GM12875 (cell line): Measurements from ENCODE around the gene FGGY.

Experiments
- H3K4me3 ChIP-seq: one replicate; pipeline ENCODE4 v1.5.1; 2011; ENCODE audit warnings: low read depth, low read length, control low read depth
- TF ChIP-seq, protein P1 (sequence below): IDR thresholded peaks from 2 replicates; pipeline ENCODE4 v1.5.1; 2011; ENCODE audit warnings: low read depth, mild to moderate bottlenecking, control low read depth, inconsistent platforms, low read length, moderate library complexity, borderline replicate concordance; ENCODE audit not compliant: insufficient read depth

Gene FGGY

DNA sequence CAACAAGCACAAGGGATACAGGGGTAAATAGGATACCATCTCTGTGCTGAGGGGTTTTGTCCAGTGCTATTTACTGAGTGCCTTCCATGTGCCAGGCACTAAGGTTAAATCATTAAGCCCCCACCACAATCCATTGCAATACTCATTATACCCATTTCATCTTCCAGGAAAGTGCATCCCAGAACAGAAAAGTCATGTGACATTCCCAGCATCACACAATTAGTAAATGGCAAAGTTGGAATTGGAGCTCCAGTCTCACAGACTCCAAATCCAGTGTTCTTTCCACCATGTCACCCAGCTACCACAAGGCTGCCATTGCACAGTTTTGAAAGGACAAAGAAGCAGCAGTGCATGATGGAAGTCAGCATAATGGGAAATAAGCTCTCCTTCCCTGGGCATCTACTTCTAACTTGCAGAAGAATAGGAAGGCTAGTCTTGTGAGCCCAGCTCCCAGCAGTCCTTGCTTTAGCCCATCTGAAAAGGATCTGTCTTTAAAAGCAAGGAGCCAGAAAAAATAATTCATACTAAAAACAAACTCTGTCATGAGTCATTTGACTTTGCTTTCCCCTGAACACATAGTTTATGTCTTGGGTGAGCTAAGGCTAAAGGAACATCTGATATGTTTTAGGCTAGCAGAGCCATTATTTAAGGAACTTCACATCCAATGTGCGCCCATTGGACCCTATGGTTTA lies 406.5 kb downstream of the FGGY start:
- TF ChIP-seq, protein P1, sequence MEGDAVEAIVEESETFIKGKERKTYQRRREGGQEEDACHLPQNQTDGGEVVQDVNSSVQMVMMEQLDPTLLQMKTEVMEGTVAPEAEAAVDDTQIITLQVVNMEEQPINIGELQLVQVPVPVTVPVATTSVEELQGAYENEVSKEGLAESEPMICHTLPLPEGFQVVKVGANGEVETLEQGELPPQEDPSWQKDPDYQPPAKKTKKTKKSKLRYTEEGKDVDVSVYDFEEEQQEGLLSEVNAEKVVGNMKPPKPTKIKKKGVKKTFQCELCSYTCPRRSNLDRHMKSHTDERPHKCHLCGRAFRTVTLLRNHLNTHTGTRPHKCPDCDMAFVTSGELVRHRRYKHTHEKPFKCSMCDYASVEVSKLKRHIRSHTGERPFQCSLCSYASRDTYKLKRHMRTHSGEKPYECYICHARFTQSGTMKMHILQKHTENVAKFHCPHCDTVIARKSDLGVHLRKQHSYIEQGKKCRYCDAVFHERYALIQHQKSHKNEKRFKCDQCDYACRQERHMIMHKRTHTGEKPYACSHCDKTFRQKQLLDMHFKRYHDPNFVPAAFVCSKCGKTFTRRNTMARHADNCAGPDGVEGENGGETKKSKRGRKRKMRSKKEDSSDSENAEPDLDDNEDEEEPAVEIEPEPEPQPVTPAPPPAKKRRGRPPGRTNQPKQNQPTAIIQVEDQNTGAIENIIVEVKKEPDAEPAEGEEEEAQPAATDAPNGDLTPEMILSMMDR, result no peak
- H3K4me3 ChIP-seq, result no peak overlapping the region

DNA sequence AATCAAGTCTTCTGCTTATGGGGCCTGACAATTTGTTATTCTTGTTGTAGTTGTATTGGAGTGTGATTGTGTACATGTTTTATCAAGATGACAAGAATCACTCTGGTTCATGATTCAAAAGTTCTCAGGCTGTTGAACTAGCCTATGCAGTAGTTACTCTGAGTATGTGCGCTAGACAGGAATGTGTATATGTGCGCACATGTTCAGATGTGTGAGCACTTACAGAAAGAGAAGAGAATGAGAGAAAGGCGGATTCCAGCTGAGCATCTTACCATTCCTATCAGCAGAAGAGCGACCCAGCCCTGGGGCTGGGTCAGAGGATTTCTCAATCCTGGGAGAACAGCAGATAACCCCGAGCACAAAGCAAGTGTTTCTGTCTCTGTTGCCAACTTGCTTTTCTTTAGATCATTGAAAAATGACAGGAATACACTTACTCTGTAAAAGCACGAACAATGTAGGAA lies 407.1 kb downstream of the FGGY start:
- TF ChIP-seq, protein P1, result no peak
- no peak overlapping the region for H3K4me3 ChIP-seq

DNA sequence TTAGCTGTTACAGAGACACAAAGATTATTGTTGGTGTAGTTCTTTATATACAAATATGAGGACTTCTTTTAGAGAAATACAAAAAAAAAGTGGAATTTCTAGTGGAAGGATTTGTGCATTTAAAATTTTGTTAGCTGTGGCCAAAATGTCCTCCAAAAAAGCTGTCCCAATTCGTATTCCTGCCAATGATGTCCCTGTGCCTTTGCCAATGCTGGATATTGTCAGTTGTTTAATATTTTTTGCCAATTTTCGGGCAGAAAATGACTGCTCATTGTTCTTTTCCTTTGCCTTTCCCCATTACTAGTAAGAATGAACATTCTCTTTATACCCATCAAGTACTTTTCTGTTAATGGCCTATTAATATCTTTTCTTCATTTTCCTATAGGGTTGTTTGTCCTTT lies 407.8 kb downstream of the FGGY start:
- TF ChIP-seq, protein P1, result no peak
- H3K4me3 ChIP-seq, result no peak overlapping the region

DNA sequence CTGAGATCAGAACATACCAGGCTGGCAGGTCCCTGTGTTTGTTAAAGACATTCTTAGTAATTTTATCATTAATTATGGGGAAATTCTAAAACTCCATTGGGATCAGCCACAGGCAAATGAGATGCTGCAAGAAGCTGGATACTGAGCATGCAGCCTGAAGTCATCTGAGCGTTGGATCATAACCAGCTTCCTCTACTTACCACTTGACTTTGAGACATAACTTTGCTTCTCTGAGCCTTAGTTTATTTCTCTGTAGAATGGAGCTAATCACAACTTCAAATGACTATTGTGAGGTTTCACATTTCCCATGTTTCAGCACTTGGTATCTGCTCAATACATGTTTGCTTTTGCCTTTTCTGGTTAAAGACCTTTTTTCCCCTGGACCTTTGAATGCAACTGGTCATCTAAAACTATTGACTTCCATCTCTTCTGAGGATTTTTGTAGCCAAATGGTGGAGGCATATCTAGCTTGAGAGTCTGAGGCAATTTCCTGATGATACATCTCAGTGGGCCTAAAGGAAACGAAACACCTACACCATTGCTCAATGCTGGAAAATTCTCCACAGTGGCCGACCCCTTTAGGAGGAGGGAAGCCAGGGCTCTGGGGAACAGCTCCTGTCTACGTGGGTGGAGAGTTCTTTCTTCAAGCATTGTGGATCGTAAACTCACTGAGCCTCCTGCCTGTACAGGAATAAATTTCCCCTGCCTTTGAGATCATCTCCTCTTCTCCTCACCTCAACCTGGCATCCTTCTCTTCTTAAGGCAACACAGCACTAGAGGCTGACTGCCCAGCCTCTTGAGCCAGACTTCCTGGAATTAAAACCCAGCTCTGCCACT lies 408.8 kb downstream of the FGGY start:
- TF ChIP-seq, protein P1, result no peak
- no peak overlapping the region for H3K4me3 ChIP-seq

DNA sequence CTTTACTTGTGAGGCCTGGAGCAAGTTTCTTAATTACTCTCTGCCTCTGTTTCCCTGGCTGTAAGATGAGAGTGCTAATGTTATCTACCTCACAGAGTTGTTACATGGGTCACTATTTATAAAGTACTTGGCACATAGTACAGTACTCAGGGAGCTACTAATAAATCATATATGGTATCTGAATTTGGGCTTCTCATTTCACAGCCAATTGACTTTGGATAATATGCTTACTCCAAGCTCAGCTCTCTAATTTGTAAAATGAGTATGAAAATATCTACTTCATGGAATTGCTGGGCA lies 409.4 kb downstream of the FGGY start:
- H3K4me3 ChIP-seq, result no peak overlapping the region
- TF ChIP-seq, protein P1, result no peak

DNA sequence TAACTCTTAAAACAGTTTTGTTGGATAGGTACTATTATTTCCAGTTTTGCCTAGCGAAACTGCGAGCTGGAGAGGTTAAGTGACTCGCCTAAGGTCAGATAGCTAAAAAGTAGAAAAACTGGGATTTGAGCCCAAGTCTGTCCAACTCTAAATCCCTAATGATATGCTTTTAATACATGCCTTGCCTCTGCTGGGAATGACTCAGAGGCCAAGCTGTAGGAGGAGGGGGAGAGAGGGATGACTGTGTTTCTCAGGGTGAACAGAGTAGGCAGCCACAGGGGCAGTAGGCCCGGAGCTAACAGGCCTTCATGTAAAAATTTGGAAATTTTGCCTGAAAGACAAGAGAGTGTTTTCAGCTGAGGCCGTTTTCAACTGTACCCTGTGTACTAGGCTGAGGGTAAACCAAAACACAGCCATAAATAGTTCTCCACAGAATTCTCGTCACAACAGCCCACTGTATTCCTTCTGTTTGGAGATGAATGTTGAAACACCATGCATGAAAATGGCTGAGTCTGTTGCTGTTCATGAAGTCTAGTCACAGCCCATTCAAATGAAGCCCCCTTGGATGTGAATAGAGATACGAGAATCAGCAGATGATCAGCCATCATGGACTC lies 410.4 kb downstream of the FGGY start:
- TF ChIP-seq, protein P1, result no peak
- no peak overlapping the region for H3K4me3 ChIP-seq
